ENCODE data around the gene JAM2. TPM values are rescaled to one million over a fixed set of nuclear protein-coding genes. Genes with fewer than 3 reads are reported as not detected.

Gene JAM2
- total RNA-seq, 1 experiment from 2014 or later, result 2.6 TPM

GRCh38 chr21:25640943-25641292 lies 1.9 kb downstream of the JAM2 start:
- Mint-ChIP-seq H3K9me3 (no peaks in the 10 kb centered on the region), H3K4me3 (peak overlapping the region; percentile 47 to 79), H3K36me3 (ENCODE audit: insufficient read depth in 1 of 3, low read depth in 3 of 3) (no peaks in the 10 kb centered on the region; a peak in 1 of 7 replicates), H3K4me1 (peaks cover 21 to 22% of the 10 kb centered on the region in 2 experiments), H3K27me3 (ENCODE audit: low read depth) (peaks cover 58% of the 10 kb centered on the region), H3K27ac (no peak overlapping the region)
- no peak overlapping the region for H3K23ac ChIP-seq (ENCODE audit: insufficient read length, low read depth, low read length)
- no peak overlapping the region for H3K14ac ChIP-seq (ENCODE audit: insufficient read depth, low read length)
- H3K4me2 ChIP-seq (ENCODE audit: insufficient read depth, insufficient read length, low read length), result peak overlapping the region; percentile 53
- DNase-seq, result no peak
- peaks cover 2% of the 10 kb centered on the region; the same call in 1 of the 2 replicates for H3K27me3 ChIP-seq (ENCODE audit: insufficient read depth, low read length)
- H2BK5ac ChIP-seq (ENCODE audit: insufficient read length, low read length), result no peak overlapping the region
- H4K20me1 ChIP-seq (ENCODE audit: control insufficient read depth, insufficient read depth, insufficient read length), result no peaks in the 10 kb centered on the region
- no peak overlapping the region for H2AFZ ChIP-seq (ENCODE audit: low read length)
- H3K18ac ChIP-seq (ENCODE audit: insufficient read length, low read depth, low read length), result no peak overlapping the region
- WGBS (ENCODE audit: extremely low coverage, insufficient read length, low lambda C conversion rate), result no CpG with 5 or more reads among the region's 5 CpGs
- no peak overlapping the region for H4K91ac ChIP-seq (ENCODE audit: insufficient read length, low read depth, low read length)
- no peaks in the 10 kb centered on the region for H3K79me2 ChIP-seq (ENCODE audit: insufficient read depth, low read length)
- H3K4me1 ChIP-seq (ENCODE audit: insufficient read depth, low read length), result no peaks in the 10 kb centered on the region
- no peak overlapping the region for H2AK5ac ChIP-seq (ENCODE audit: insufficient read length, low read length)
- no peak overlapping the region for H3K9ac ChIP-seq (ENCODE audit: extremely low read depth, insufficient read length, low read length)
- H3K4ac ChIP-seq (ENCODE audit: low read depth, low read length), result no peak overlapping the region
- no peak overlapping the region for H2BK120ac ChIP-seq (ENCODE audit: low read depth, low read length, poor library complexity, severe bottlenecking)
- H3K79me1 ChIP-seq (ENCODE audit: insufficient read depth, low read depth, low read length, poor library complexity, severe bottlenecking), result no peaks in the 10 kb centered on the region
- no peak overlapping the region for H2BK20ac ChIP-seq (ENCODE audit: low read depth, low read length, poor library complexity, severe bottlenecking)
- no peak overlapping the region for H3K56ac ChIP-seq (ENCODE audit: insufficient read length, low read depth, low read length)
- H3K23me2 ChIP-seq (ENCODE audit: insufficient read length, low read depth, low read length, poor library complexity, severe bottlenecking), result peaks cover 12% of the 10 kb centered on the region
- H3T11ph ChIP-seq (ENCODE audit: low read length), result no peak overlapping the region
- H4K5ac ChIP-seq (ENCODE audit: insufficient read length, low read depth, low read length), result no peak overlapping the region
- no peak overlapping the region for H2BK15ac ChIP-seq (ENCODE audit: low read depth, low read length)
- H3K9me3 ChIP-seq (ENCODE audit: control insufficient read depth, low read depth, low read length), result no peaks in the 10 kb centered on the region
- no peak for TF ChIP-seq CTCF (conservative IDR thresholded peaks at IDR 0.05)
- no peak overlapping the region for H2BK12ac ChIP-seq (ENCODE audit: insufficient read length, low read depth, low read length)
- no peak overlapping the region for H4K8ac ChIP-seq (replicated peaks; ENCODE audit: insufficient read length, low read depth, low read length)
- no peak overlapping the region for H3K27ac ChIP-seq (ENCODE audit: insufficient read length, low read depth, low read length)
